Ishikawa (cell line): ENCODE measurements around the gene ACSS1.

Source experiments
- CEBPB ChIP-seq: IDR thresholded peaks from 2 replicates; pipeline ENCODE4 v1.6.1; 2012
- CREB1 ChIP-seq: IDR thresholded peaks from 2 replicates; pipeline ENCODE4 v1.6.1; 2012; ENCODE audit warnings: low read depth
- EGR1 ChIP-seq: IDR thresholded peaks from 2 replicates; pipeline ENCODE4 v1.6.1; 2012
- EP300 ChIP-seq: IDR thresholded peaks from 2 replicates; pipeline ENCODE4 v1.6.1; 2012; ENCODE audit warnings: borderline replicate concordance
- FOXM1 ChIP-seq: IDR thresholded peaks from 2 replicates; pipeline ENCODE4 v1.6.1; 2012; ENCODE audit warnings: low read depth, borderline replicate concordance
- NFIC ChIP-seq: IDR thresholded peaks from 2 replicates; pipeline ENCODE4 v1.6.1; 2012
- RAD21 ChIP-seq: IDR thresholded peaks from 2 replicates; pipeline ENCODE4 v1.6.1; 2012; ENCODE audit warnings: low read depth
- TAF1 ChIP-seq: IDR thresholded peaks from 2 replicates; pipeline ENCODE4 v1.6.1; 2012; ENCODE audit warnings: low read depth, mild to moderate bottlenecking
- TCF12 ChIP-seq: IDR thresholded peaks from 2 replicates; pipeline ENCODE4 v1.6.1; 2012; ENCODE audit warnings: low read depth
- TEAD4 ChIP-seq: IDR thresholded peaks from 2 replicates; pipeline ENCODE4 v1.6.1; 2012
- YY1 ChIP-seq: IDR thresholded peaks from 2 replicates; pipeline ENCODE4 v1.6.1; 2012; ENCODE audit warnings: low read depth
- ZBTB7A ChIP-seq: IDR thresholded peaks from 2 replicates; pipeline ENCODE4 v1.6.1; 2012; ENCODE audit warnings: low read depth
- TF ChIP-seq, protein P1 (sequence below): IDR thresholded peaks from 2 replicates; pipeline ENCODE4 v1.6.1; 2012; ENCODE audit warnings: low read depth, mild to moderate bottlenecking
- TF ChIP-seq, protein P2 (sequence below): IDR thresholded peaks from 2 replicates; pipeline ENCODE4 v1.6.1; 2012
- TF ChIP-seq, protein P3 (sequence below): IDR thresholded peaks from 2 replicates; pipeline ENCODE4 v1.6.1; 2012

The ACSS1 gene

DNA sequence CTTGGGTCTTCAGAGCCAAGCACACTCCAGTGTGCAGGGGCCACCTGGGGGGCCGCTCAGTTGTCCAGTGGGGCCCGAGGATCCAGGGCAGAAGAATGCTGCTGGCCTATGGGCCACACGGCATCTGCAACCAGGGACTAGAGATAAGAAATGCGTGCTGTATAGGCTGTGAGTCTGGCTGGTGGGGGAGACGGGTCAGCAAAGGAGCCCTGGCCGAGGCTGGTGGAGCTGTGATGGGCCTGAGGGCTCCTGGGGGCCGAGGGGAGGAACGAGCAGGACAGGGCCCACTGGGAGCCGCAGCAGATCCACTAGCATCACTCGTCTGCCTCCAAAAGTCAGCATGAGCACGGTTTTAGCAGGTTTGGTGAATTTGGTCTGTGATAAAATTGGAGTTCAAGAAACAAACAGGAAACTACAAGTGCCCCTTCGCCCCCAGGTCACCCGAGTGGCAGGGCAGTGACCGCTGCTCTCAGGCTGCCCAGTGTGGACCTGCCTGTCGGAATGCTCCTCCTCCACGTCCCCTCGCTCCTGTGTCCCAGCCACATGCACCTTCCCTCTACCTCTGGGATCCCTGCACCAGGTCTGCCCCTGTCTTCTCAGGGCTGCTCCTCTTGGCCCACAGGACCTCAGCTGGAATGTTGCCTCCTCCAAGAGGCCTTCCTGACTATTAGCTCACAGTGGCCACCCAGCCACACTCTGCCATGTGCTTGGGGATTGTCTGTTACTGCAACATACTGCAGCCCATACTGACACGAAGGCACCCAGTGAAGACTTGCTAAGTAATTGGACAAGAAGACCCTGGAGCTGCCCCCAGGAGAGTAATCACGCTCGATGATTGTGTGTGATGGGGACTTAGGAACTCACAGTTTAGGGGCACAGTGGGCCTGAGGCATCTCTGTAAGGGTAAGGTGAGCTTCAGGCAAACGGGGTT is 10.9 kb downstream of the ACSS1 start:
- TF ChIP-seq TCF12 (no peak), TEAD4 (no peak), TAF1 (no peak), ZBTB7A (no peak), CREB1 (no peak), YY1 (no peak), RAD21 (no peak), EGR1 (no peak), NFIC (no peak), FOXM1 (no peak), CEBPB (no peak)
- TF ChIP-seq, protein P1, sequence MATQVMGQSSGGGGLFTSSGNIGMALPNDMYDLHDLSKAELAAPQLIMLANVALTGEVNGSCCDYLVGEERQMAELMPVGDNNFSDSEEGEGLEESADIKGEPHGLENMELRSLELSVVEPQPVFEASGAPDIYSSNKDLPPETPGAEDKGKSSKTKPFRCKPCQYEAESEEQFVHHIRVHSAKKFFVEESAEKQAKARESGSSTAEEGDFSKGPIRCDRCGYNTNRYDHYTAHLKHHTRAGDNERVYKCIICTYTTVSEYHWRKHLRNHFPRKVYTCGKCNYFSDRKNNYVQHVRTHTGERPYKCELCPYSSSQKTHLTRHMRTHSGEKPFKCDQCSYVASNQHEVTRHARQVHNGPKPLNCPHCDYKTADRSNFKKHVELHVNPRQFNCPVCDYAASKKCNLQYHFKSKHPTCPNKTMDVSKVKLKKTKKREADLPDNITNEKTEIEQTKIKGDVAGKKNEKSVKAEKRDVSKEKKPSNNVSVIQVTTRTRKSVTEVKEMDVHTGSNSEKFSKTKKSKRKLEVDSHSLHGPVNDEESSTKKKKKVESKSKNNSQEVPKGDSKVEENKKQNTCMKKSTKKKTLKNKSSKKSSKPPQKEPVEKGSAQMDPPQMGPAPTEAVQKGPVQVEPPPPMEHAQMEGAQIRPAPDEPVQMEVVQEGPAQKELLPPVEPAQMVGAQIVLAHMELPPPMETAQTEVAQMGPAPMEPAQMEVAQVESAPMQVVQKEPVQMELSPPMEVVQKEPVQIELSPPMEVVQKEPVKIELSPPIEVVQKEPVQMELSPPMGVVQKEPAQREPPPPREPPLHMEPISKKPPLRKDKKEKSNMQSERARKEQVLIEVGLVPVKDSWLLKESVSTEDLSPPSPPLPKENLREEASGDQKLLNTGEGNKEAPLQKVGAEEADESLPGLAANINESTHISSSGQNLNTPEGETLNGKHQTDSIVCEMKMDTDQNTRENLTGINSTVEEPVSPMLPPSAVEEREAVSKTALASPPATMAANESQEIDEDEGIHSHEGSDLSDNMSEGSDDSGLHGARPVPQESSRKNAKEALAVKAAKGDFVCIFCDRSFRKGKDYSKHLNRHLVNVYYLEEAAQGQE: no peak
- TF ChIP-seq, protein P2, sequence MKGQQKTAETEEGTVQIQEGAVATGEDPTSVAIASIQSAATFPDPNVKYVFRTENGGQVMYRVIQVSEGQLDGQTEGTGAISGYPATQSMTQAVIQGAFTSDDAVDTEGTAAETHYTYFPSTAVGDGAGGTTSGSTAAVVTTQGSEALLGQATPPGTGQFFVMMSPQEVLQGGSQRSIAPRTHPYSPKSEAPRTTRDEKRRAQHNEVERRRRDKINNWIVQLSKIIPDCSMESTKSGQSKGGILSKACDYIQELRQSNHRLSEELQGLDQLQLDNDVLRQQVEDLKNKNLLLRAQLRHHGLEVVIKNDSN: no peak
- TF ChIP-seq, protein P3, sequence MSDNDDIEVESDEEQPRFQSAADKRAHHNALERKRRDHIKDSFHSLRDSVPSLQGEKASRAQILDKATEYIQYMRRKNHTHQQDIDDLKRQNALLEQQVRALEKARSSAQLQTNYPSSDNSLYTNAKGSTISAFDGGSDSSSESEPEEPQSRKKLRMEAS: no peak

DNA sequence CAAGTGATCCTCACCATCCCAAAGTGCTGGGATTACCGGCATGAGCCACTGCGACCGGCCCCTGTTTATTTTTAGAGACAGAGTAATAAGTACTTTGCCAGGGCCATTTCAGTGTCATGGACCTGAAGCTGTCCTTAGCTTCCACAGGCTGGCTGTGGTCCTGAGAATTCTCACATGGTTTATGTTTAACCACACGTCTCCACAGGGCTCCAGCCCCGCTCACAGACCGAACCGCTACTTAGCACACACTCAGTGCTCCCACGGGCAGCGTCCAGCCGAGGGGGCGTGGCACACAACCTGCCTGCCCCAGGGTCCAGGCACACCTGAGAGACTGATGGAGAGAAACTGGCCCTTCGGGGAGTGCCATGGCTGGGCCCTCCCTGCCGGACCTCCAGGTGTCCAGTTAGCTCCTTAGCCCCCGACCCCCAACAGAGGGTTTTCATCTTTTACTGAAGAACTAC is 11.7 kb downstream of the ACSS1 start:
- TF ChIP-seq FOXM1 (no peak), TEAD4 (no peak), CEBPB (no peak), CREB1 (no peak), EP300 (no peak), TAF1 (no peak), YY1 (no peak), TCF12 (no peak)
- TF ChIP-seq, protein P2: no peak
- TF ChIP-seq, protein P1: no peak
- TF ChIP-seq, protein P3: no peak

DNA sequence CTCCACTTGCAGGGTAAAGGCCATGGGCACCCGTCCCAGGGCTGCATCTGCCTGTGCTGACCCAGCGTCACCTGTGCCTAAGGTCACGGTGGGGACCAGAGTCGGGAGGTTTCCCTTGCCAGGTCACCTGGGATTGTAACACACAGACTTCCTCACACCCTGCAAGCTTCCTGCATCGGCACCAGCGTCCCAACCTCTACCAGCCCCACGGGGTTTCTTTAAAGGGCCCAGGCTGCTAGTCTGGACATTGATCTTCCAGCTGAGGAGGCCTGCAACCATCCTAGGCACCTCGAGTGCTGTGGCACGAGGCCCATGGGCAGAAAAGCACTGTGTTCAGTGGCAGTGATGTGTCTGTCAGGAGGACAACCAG is 12.6 kb downstream of the ACSS1 start:
- TF ChIP-seq ZBTB7A: no peak
- no peak for TF ChIP-seq CREB1
- TF ChIP-seq CEBPB: no peak
- no peak for TF ChIP-seq EGR1
- no peak for TF ChIP-seq EP300
- no peak for TF ChIP-seq FOXM1
- TF ChIP-seq TEAD4: no peak
- TF ChIP-seq, protein P2: no peak
- no peak for TF ChIP-seq TCF12
- TF ChIP-seq TAF1: no peak
- TF ChIP-seq, protein P3: no peak
- no peak for TF ChIP-seq RAD21
- TF ChIP-seq NFIC: no peak
- TF ChIP-seq, protein P1: no peak
- TF ChIP-seq YY1: no peak
